H1 (cell line): ENCODE measurements around the gene SPATA16. TPM values are rescaled to one million over a fixed set of nuclear protein-coding genes. Genes with fewer than 3 reads are reported as not detected.

Source experiments
- CTCF ChIA-PET: fragments of 300-600 bp; sonication (Branson Sonifier 250); formaldehyde crosslinking; loops from one replicate; lab custom pipeline; 2021; ENCODE audit not compliant: partially characterized antibody; lab: Charles Lee
- POLR2A ChIA-PET: fragments of 300-600 bp; sonication (Branson Sonifier 250); formaldehyde crosslinking; loops from one replicate; lab custom pipeline; 2021; ENCODE audit warnings: inconsistent platforms; ENCODE audit not compliant: partially characterized antibody; lab: Charles Lee
- DNase-seq, 2 experiments: peaks; one replicate each; pipeline versions ENCODE4 v3.0.0 to v3.0.0-alpha.2; 2010 to 2022; ENCODE audit warnings: low spot score in 2 of 2, low read depth in 1 of 2, mixed read lengths in 1 of 2
- FAIRE-seq: peaks from 2 replicates; lab custom pipeline; 2011; peaks lifted over from hg19 to GRCh38; lab: Jason Lieb, UNC
- H2AFZ ChIP-seq: 2 replicates; pipeline ENCODE4 v1.8.1; 2012; ENCODE audit warnings: low read length, inconsistent platforms
- H2AK5ac ChIP-seq: 2 replicates; pipeline ENCODE4 v1.6.1; 2013; ENCODE audit warnings: low read depth, low read length
- H2BK120ac ChIP-seq: replicated peaks from 2 replicates; pipeline ENCODE3; 2013; ENCODE audit warnings: low read depth, low read length, inconsistent platforms
- H2BK12ac ChIP-seq: 2 replicates; pipeline ENCODE4 v1.6.1; 2013; ENCODE audit warnings: low read depth, low read length
- H2BK15ac ChIP-seq: 2 replicates; pipeline ENCODE4 v1.6.1; 2013; ENCODE audit warnings: low read length
- H2BK20ac ChIP-seq: 2 replicates; pipeline ENCODE4 v1.6.1; 2013; ENCODE audit warnings: low read length
- H2BK5ac ChIP-seq: 2 replicates; pipeline ENCODE4 v1.6.1; 2013; ENCODE audit warnings: low read depth, low read length
- H3K14ac ChIP-seq: 2 replicates; pipeline ENCODE4 v1.6.1; 2013; ENCODE audit warnings: inconsistent platforms; ENCODE audit not compliant: insufficient read length
- H3K18ac ChIP-seq: 2 replicates; pipeline ENCODE4 v1.6.1; 2013; ENCODE audit warnings: low read length; ENCODE audit errors: extremely low read depth
- H3K23ac ChIP-seq: 2 replicates; pipeline ENCODE4 v1.6.1; 2013; ENCODE audit warnings: inconsistent platforms; ENCODE audit not compliant: insufficient read length
- H3K23me2 ChIP-seq: 2 replicates; pipeline ENCODE4 v1.6.1; 2013; ENCODE audit warnings: low read depth, low read length
- H3K27ac ChIP-seq: 2 replicates; pipeline ENCODE4 v1.6.1; 2011; ENCODE audit warnings: low read depth, low read length, inconsistent platforms
- H3K27me3 ChIP-seq, 4 experiments: replicated peaks in 1 of 4; 1 replicate in 1 of 4; 2 replicates in 3 of 4; pipeline versions ENCODE4 v1.6.1 to v1.8.1; 2011 to 2013; ENCODE audit warnings: low read length in 3 of 4, mild to moderate bottlenecking in 3 of 4, inconsistent platforms in 2 of 4, mixed read lengths in 2 of 4, moderate library complexity in 1 of 4; ENCODE audit not compliant: control insufficient read depth in 3 of 4, insufficient read depth in 3 of 4; ENCODE audit errors: extremely low read depth in 1 of 4
- H3K36me3 ChIP-seq, 4 experiments: 2 replicates each; pipeline versions ENCODE4 v1.6.1 to v1.8.1; 2011 to 2013; ENCODE audit warnings: mild to moderate bottlenecking in 4 of 4, low read length in 3 of 4, moderate library complexity in 2 of 4, control low read depth in 1 of 4, inconsistent platforms in 1 of 4; ENCODE audit not compliant: insufficient read depth in 4 of 4, control insufficient read depth in 2 of 4
- H3K4ac ChIP-seq: replicated peaks from 2 replicates; pipeline ENCODE3; 2013; ENCODE audit warnings: low read length, low read depth, mixed read lengths, inconsistent platforms; ENCODE audit not compliant: insufficient read length
- H3K4me1 ChIP-seq, 4 experiments: replicated peaks in 1 of 4; 1 replicate in 1 of 4; 2 replicates in 3 of 4; pipeline versions ENCODE4 v1.6.1 to v1.8.1; 2011 to 2013; ENCODE audit warnings: low read length in 3 of 4, inconsistent platforms in 2 of 4, mixed read lengths in 1 of 4; ENCODE audit not compliant: insufficient read depth in 4 of 4, control insufficient read depth in 3 of 4
- H3K4me2 ChIP-seq, 2 experiments: 2 replicates each; pipeline versions ENCODE4 v1.6.1 to v1.8.1; 2011 to 2013; ENCODE audit warnings: low read depth in 2 of 2, low read length in 2 of 2, control low read depth in 1 of 2, inconsistent platforms in 1 of 2, mild to moderate bottlenecking in 1 of 2; ENCODE audit not compliant: insufficient read depth in 1 of 2
- H3K4me3 ChIP-seq, 4 experiments: fragments of 200-600, 300-600 bp in 1 of 4; sonication (generic), shearing (Covaris generic), sonication (Bioruptor Twin) in 1 of 4; 2 replicates each; pipeline versions ENCODE4 v1.5.1 to v1.8.1; 2011 to 2016; ENCODE audit warnings: low read length in 4 of 4, low read depth in 3 of 4, control low read depth in 2 of 4, inconsistent platforms in 2 of 4, mild to moderate bottlenecking in 2 of 4, mixed read lengths in 1 of 4, moderate library complexity in 1 of 4; ENCODE audit not compliant: insufficient read depth in 2 of 4; ENCODE audit errors: extremely low read depth in 1 of 4
- H3K56ac ChIP-seq: replicated peaks from 2 replicates; pipeline ENCODE3; 2013; ENCODE audit warnings: low read depth, mild to moderate bottlenecking, mixed read lengths, low read length, inconsistent platforms; ENCODE audit not compliant: insufficient read length
- H3K79me1 ChIP-seq: 2 replicates; pipeline ENCODE4 v1.6.1; 2013; ENCODE audit warnings: low read depth, low read length, control low read depth
- H3K79me2 ChIP-seq, 2 experiments: 2 replicates each; pipeline versions ENCODE4 v1.6.1 to v1.8.1; 2012 to 2013; ENCODE audit warnings: low read length in 2 of 2, mild to moderate bottlenecking in 2 of 2, inconsistent platforms in 1 of 2; ENCODE audit not compliant: insufficient read depth in 2 of 2, control insufficient read depth in 1 of 2
- H3K9ac ChIP-seq, 4 experiments: replicated peaks in 1 of 4; 1 replicate in 1 of 4; 2 replicates in 3 of 4; pipeline versions ENCODE4 v1.6.1 to v1.8.1; 2011 to 2013; ENCODE audit warnings: low read depth in 3 of 4, low read length in 3 of 4, control low read depth in 2 of 4, mild to moderate bottlenecking in 2 of 4, moderate library complexity in 2 of 4, inconsistent platforms in 1 of 4; ENCODE audit errors: extremely low read depth in 1 of 4
- H3K9me3 ChIP-seq, 2 experiments: 2 replicates each; pipeline versions ENCODE4 v1.6.1 to v1.8.1; 2012 to 2013; ENCODE audit warnings: mild to moderate bottlenecking in 2 of 2, moderate library complexity in 2 of 2, control low read depth in 1 of 2, inconsistent platforms in 1 of 2, low read depth in 1 of 2, low read length in 1 of 2, mixed read lengths in 1 of 2; ENCODE audit not compliant: insufficient read depth in 2 of 2
- H4K20me1 ChIP-seq, 2 experiments: replicated peaks in 1 of 2; 2 replicates each; pipeline versions ENCODE3 to v1.8.1; 2011 to 2013; ENCODE audit warnings: inconsistent platforms in 2 of 2, low read length in 2 of 2, mild to moderate bottlenecking in 1 of 2; ENCODE audit not compliant: insufficient read depth in 2 of 2, control insufficient read depth in 1 of 2
- H4K5ac ChIP-seq: 2 replicates; pipeline ENCODE4 v1.6.1; 2013; ENCODE audit warnings: low read length, low read depth, mixed read lengths, inconsistent platforms; ENCODE audit not compliant: insufficient read length
- H4K8ac ChIP-seq: 2 replicates; pipeline ENCODE4 v1.8.0; 2013; ENCODE audit warnings: mild to moderate bottlenecking, moderate library complexity, low read length, inconsistent platforms; ENCODE audit not compliant: insufficient read depth; ENCODE audit errors: extremely low read depth
- H4K91ac ChIP-seq: replicated peaks from 2 replicates; pipeline ENCODE3; 2013; ENCODE audit warnings: low read length, mixed read lengths, inconsistent platforms; ENCODE audit not compliant: insufficient read length
- BRCA1 ChIP-seq: IDR thresholded peaks from 2 replicates; pipeline ENCODE4 v1.6.1; 2012; ENCODE audit warnings: low read depth, low read length, improper control_type of control experiment
- CBX8 ChIP-seq: fragments of 300-800, 300-1000 bp; sonication (generic); IDR thresholded peaks from 2 replicates; pipeline ENCODE4 v1.7.1; 2016; ENCODE audit warnings: low read depth, low read length, borderline replicate concordance
- EP300 ChIP-seq, 2 experiments: IDR thresholded peaks; 1 replicate in 1 of 2; 2 replicates in 1 of 2; pipeline ENCODE4 v1.6.1; 2011 to 2012; ENCODE audit warnings: low read depth in 2 of 2, low read length in 2 of 2, mild to moderate bottlenecking in 2 of 2, borderline replicate concordance in 1 of 2, inconsistent platforms in 1 of 2, moderate library complexity in 1 of 2
- FOSL1 ChIP-seq: IDR thresholded peaks from 2 replicates; pipeline ENCODE4 v1.6.1; 2011; ENCODE audit warnings: mild to moderate bottlenecking, low read depth, low read length, moderate library complexity; ENCODE audit not compliant: insufficient read depth
- HDAC2 ChIP-seq, 2 experiments: fragments of 300-600 bp in 1 of 2; sonication (generic) in 1 of 2; IDR thresholded peaks; 2 replicates each; pipeline ENCODE4 v1.6.1; 2011 to 2012; ENCODE audit warnings: low read depth in 2 of 2, low read length in 2 of 2, mild to moderate bottlenecking in 2 of 2, moderate library complexity in 2 of 2, borderline replicate concordance in 1 of 2, inconsistent platforms in 1 of 2
- HDAC6 ChIP-seq: IDR thresholded peaks from one replicate; pipeline ENCODE4 v1.7.1; 2012; ENCODE audit warnings: low read depth, mild to moderate bottlenecking, inconsistent platforms, low read length, moderate library complexity
- WGBS, 2 experiments: shearing (Covaris generic) in 1 of 2; methylation state at CpG; one replicate each; pipeline versions ENCODE4 v1.1.6 to v1.1.7; 2013 to 2015; ENCODE audit warnings: low lambda C conversion rate in 2 of 2, mixed read lengths in 2 of 2, inconsistent platforms in 1 of 2, low coverage in 1 of 2, missing lambda C conversion rate in 1 of 2; ENCODE audit not compliant: insufficient replicate concordance in 2 of 2, insufficient coverage in 1 of 2, insufficient read length in 1 of 2; ENCODE audit errors: extremely low coverage in 1 of 2, missing lambda C conversion rate in 1 of 2; 5-methylcytosine and 5-hydroxymethylcytosine counted together
- polyA plus RNA-seq, 7 experiments: library from polyadenylated mRNA; depleted of rRNA in 3 of 7; stranded (reverse) in 5 of 7; unstranded in 2 of 7; fragments of >200 nt in 5 of 7; fragments of 200-250 nt in 2 of 7; gene quantifications; 1 replicate in 5 of 7; 2 replicates in 1 of 7; 4 replicates in 1 of 7; pipeline versions ENCODE4 v1.2.1 to v1.2.3, GENCODE V29; 2011 to 2013; ENCODE audit warnings: missing spikeins in 2 of 7, mixed read lengths in 2 of 7
- total RNA-seq: library from RNA; stranded (reverse); fragmentation: NEBNext Ultra II Directional; extraction: Animal tissue kit (Norgen Biotek cat#: 25700); gene quantifications from 2 replicates; pipeline ENCODE4 v1.2.1, GENCODE V29; 2021
- TF ChIP-seq, protein P1 (sequence below): IDR thresholded peaks from 2 replicates; pipeline ENCODE4 v1.6.1; 2011; ENCODE audit warnings: low read length, improper control_type of control experiment

The SPATA16 gene
- total and polyA plus RNA-seq, 2 of the 8 experiments (the other 6 are each of a cell fraction or from before 2014, with no cell fraction given): 0.05 to 2.7 TPM

- POLR2A ChIA-PET: no interaction called here
Measured at GRCh38 chr3:172913911-172914655, 227.0 kb downstream of the SPATA16 start.

More at GRCh38 chr3:172913911-172914655, 227.0 kb downstream of the SPATA16 start:
- no peak overlapping the region for H3K4me2 ChIP-seq
- H2AFZ ChIP-seq: no peak overlapping the region
- no peak overlapping the region for H3K56ac ChIP-seq
- no peak overlapping the region for H4K91ac ChIP-seq
- no peak overlapping the region for H4K5ac ChIP-seq
- H3K9me3 ChIP-seq: no peaks in the 10 kb centered on the region
- H4K20me1 ChIP-seq: no peaks in the 10 kb centered on the region
- no peak overlapping the region for H3K23ac ChIP-seq
- no peak overlapping the region for H3K18ac ChIP-seq
- H3K27ac ChIP-seq: no peak overlapping the region
- no peak overlapping the region for H3K9ac ChIP-seq
- no peak overlapping the region for H3K14ac ChIP-seq
- H3K4ac ChIP-seq: no peak overlapping the region
- peaks cover 0 to 8% (median 3%) of the 10 kb centered on the region in 4 experiments; a peak in 2 of 7 replicates for H3K4me1 ChIP-seq
- CTCF ChIA-PET: interaction anchor here (0.5 to 1.2 kb wide), 4 partner anchors 8 to 87 kb away, joined by 3 read pairs; no protein-coding TSS in a partner anchor
- no peaks in the 10 kb centered on the region for H3K79me1 ChIP-seq
- H3K4me3 ChIP-seq: no peak overlapping the region
- no peak overlapping the region for H2BK5ac ChIP-seq
- no peak overlapping the region for H2BK20ac ChIP-seq
- DNase-seq: no peak
- no peak for FAIRE-seq
- H2BK120ac ChIP-seq: no peak overlapping the region
- H3K36me3 ChIP-seq: no peaks in the 10 kb centered on the region
- H2BK15ac ChIP-seq: no peak overlapping the region
- H2AK5ac ChIP-seq: no peak overlapping the region
- H3K27me3 ChIP-seq: no peaks in the 10 kb centered on the region
- no peak overlapping the region for H2BK12ac ChIP-seq
- no peaks in the 10 kb centered on the region for H3K79me2 ChIP-seq
- H3K23me2 ChIP-seq: no peaks in the 10 kb centered on the region
- H4K8ac ChIP-seq: no peak overlapping the region
- 91% methylated on average over 5 of the region's 5 CpGs; no CpG with 5 or more reads in 1 of the 2 experiments for WGBS, 2 experiments
- no peak for TF ChIP-seq FOSL1
- no peak for TF ChIP-seq BRCA1
- TF ChIP-seq EP300 (IDR thresholded peaks at IDR 0.05; ENCODE audit: borderline replicate concordance in 1 of 2, low read depth in 2 of 2, low read length in 2 of 2): no peak
- TF ChIP-seq CBX8: no peak
- TF ChIP-seq, protein P1, sequence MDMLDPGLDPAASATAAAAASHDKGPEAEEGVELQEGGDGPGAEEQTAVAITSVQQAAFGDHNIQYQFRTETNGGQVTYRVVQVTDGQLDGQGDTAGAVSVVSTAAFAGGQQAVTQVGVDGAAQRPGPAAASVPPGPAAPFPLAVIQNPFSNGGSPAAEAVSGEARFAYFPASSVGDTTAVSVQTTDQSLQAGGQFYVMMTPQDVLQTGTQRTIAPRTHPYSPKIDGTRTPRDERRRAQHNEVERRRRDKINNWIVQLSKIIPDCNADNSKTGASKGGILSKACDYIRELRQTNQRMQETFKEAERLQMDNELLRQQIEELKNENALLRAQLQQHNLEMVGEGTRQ: no peak
- TF ChIP-seq HDAC6: no peak
- TF ChIP-seq HDAC2 (IDR thresholded peaks at IDR 0.05; ENCODE audit: borderline replicate concordance in 1 of 2, low read depth in 2 of 2, low read length in 2 of 2): no peak
